GM19238 (cell line): ENCODE measurements around the gene P3H2.

Experiments used
- DNase-seq: peaks from one replicate; pipeline ENCODE4 v3.0.0; 2011; ENCODE audit warnings: low spot score; ENCODE audit not compliant: insufficient read length

P3H2 gene

GRCh38 chr3:190017521-190018288, 103.0 kb downstream of the P3H2 start:
- DNase-seq = no peak

DNA sequence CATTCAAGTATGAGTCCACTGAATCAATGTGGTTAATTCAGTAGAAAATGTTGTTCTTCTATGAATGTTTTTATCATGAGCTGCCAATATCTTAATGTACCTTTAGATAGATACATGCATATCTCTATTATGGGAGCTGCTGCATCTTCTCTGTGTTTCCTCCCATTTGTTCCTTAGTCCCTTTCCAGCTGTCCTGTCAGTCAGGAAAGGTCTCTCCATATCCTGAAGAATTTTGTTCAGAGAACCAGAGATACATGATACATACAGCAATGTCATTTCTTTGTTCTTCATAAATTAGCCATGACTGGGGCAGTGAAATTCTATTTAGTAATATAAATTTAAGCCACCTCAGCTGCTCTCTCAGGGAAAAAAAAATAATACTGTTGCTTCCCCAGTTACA, 103.7 kb downstream of the P3H2 start:
- no peak for DNase-seq

GRCh38 chr3:190014940-190015339, 105.8 kb downstream of the P3H2 start:
- no peak for DNase-seq

- no peak for DNase-seq
Observed at GRCh38 chr3:190013943-190014924, 106.5 kb downstream of the P3H2 start.

- DNase-seq = no peak
Observed at GRCh38 chr3:190012784-190013183, 107.9 kb downstream of the P3H2 start.

DNA sequence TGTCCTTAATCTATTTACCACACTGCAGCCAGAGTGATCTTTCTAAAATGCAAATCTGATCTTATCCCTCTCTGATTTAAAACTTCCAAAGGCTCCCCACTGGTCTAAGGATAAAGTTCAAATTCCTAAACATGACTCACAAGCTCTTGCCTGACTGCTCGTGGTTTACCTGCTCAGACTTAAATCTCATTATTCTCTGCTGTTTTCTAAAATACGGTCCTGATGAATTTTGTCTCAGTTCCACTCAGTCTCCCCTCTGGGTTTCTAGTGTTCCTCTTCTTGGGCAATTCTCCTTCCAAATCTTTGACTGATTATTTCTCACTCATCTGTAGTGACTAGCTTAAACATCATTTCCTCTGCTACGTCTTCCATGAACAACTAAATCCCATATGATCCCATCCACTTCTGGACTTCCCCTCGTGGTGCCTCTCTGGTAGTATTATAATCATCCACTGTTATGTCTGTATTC, 108.3 kb downstream of the P3H2 start:
- DNase-seq = no peak

- DNase-seq = no peak
Observed at GRCh38 chr3:190010486-190010885, 110.2 kb downstream of the P3H2 start.

DNA sequence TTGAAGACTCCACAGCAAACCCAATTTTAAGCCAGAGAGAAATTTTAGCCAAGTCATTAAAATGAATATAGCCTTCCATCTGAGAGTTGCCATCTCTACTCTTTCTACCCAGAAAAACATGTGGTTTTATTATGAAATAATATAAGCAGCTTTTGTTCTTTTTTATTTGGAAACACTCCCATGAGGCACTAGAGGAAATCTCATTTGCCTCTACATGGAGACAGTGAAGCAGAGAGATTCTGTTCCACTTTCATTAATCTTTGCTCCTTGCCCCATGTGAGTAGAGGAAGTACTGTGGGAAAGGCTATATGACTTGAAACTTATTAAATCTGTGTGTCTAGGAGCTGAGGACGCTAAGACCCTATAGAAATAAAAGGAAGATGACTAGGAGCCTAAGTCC, 111.1 kb downstream of the P3H2 start:
- DNase-seq = no peak

GRCh38 chr3:190008432-190008831, 112.3 kb downstream of the P3H2 start:
- DNase-seq = no peak

DNA sequence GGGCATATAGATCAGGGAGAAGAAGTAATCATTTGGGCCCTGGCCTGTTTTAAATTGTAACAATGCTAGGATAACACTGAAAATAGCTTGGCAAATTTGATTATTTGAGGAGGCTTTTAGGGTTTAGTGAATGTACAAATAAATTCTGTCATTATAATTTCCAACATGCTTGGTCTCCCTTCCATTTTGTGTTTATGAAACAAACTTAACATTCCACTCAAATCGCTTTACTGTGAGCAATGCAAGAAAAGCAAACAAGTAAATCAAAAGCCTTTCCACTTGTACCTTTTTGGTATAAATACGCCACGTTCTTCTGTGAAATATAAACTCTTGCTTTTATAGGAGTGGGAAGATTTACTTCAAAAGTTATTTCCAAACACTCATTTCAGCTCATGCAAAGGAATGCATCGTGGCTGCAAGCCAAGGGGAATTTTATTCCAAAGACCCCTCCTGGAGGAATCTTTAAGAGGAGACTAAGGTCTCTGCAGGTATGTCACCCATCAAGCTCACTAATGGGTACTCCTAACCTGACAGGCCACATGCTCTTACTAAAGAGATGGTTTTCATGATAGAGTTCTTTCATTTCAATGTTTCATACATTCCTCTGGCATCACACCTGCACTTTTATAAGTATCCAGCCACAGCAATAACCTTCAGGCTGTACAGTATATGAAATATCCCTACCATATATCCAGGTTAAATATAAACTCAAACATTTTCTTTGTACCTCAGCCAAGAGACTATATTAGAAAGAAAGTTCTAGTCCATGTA, 115.2 kb downstream of the P3H2 start:
- DNase-seq = no peak

DNA sequence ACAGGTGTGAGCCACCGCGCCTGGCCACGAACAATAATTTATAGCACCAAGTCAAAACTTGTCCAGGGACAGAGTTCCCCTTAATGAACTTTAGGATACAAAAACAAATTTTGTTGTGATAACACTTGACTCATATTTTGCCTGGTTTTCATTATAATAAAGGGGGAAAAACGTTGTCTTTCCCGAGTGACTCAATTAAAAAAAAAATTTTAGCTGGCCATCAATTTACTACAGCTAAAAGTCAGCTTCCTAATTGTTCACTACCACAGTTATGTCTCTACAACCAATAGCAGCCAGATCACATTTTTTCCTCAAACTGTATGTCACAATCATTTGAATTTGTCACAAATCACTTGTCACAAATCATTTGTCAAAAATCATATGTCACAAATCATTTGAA, 116.0 kb downstream of the P3H2 start:
- DNase-seq = no peak

GRCh38 chr3:190003681-190004123, 117.0 kb downstream of the P3H2 start:
- DNase-seq = no peak

GRCh38 chr3:190003068-190003467, 117.6 kb downstream of the P3H2 start:
- DNase-seq = no peak

DNA sequence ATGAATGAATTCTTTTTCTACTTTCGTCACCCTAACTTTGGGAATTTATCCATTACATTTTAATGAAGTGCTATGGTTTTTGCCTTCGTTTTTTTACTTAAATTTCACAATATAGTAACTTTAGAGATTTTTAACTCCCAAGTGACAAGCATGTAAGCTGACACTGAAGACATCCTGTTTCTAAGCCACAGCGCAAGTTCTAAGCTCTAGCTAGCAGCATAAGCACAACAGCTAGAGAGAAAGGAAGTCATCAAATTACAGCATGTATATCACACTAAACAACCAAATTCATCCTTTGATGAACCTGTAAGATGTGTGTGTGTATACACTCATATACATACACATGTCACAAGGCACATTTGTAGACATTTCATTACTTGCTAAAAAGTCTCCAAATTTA, 119.3 kb downstream of the P3H2 start:
- DNase-seq = no peak

DNA sequence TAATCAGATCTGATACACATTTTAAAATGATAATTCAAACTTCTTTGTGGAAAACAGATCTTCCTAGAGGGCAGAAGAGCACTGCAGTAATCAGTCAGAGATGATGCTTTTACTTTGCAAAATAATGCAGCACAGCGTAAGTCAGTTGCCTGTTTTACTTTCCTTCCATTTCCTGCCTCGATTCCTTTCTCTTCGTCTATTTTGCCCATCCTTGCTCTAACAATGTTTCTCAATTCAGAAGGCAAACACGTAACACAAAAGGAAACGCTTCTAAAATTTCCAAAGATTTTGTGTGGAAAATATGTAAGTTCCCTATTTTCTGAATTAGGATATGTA, 119.9 kb downstream of the P3H2 start:
- DNase-seq = no peak

- DNase-seq = no peak
Observed at GRCh38 chr3:190000187-190000860, 120.4 kb downstream of the P3H2 start.

DNA sequence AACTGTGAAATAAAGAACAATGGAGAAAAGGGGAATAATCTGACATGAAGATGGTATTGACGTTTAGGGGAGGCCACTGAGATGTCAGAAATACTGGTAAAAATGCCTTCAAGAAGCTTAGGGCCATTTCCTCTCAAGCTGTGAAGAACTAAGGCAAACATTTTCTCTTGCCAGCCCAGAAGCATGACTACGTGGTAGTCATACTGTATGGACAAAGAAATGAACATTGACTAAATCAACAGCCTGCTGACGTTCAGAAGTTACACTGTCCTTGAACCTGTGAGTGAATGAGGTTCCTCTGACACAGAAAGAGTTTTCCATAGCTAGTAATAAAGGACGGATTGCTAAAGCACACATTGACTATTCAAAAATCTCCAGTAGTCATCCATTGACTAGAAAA, 121.0 kb downstream of the P3H2 start:
- DNase-seq = no peak

GRCh38 chr3:189995129-189995528, 125.6 kb downstream of the P3H2 start:
- no peak for DNase-seq

DNA sequence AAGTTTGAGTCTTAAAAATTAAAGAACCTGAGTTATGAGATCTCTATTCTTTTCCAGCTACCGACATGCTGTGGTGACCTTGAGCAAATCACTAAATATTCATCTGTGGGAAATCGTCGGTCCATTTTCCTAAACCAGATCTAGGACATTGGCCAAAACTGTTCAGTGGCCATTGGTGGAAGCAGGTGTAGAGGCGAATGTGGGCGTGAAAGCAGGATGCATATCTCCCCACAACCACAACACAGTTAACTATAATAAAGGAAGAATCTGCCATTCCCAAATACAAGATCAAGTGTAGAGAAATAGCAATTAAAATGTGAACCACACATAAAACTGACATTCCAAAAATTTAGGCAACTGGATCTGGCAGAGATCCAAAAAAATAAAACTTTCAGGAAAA, 129.9 kb downstream of the P3H2 start:
- no peak for DNase-seq

- DNase-seq = no peak
Observed at GRCh38 chr3:189988854-189989253, 131.8 kb downstream of the P3H2 start.

GRCh38 chr3:189988322-189988721, 132.4 kb downstream of the P3H2 start:
- no peak for DNase-seq
